Osteoblast (primary cell): ENCODE results near the gene TCP10L. TPM values are rescaled to one million over a fixed set of nuclear protein-coding genes. Genes with fewer than 3 reads are reported as not detected.

Source experiments
- DNase-seq: peaks from one replicate; pipeline ENCODE4 v3.0.0; 2011; ENCODE audit warnings: low spot score, mixed read lengths; ENCODE audit not compliant: insufficient read length; ENCODE audit errors: missing footprints
- H2AFZ ChIP-seq: 2 replicates; pipeline ENCODE4 v1.6.0; 2011; ENCODE audit warnings: mild to moderate bottlenecking, low read length
- H3K27ac ChIP-seq: 2 replicates; pipeline ENCODE4 v1.5.1; 2011; ENCODE audit warnings: mild to moderate bottlenecking, low read depth, low read length, moderate library complexity
- H3K27me3 ChIP-seq: 2 replicates; pipeline ENCODE4 v1.6.0; 2012; ENCODE audit warnings: mild to moderate bottlenecking, control low read depth, inconsistent platforms, low read length, moderate library complexity; ENCODE audit not compliant: insufficient read depth
- H3K36me3 ChIP-seq: 2 replicates; pipeline ENCODE4 v1.5.1; 2011; ENCODE audit warnings: mild to moderate bottlenecking, low read length, control low read depth, moderate library complexity; ENCODE audit not compliant: insufficient read depth
- H3K4me1 ChIP-seq: 2 replicates; pipeline ENCODE4 v1.5.1; 2011; ENCODE audit warnings: mild to moderate bottlenecking, low read length, control low read depth, moderate library complexity; ENCODE audit not compliant: insufficient read depth
- H3K4me2 ChIP-seq: 2 replicates; pipeline ENCODE4 v1.6.0; 2011; ENCODE audit warnings: mild to moderate bottlenecking, low read length; ENCODE audit not compliant: insufficient read depth
- H3K4me3 ChIP-seq: fragments of 200-600 bp; sonication (generic); 3 replicates; pipeline ENCODE4 v1.5.1; 2012; ENCODE audit warnings: mild to moderate bottlenecking, low read length, inconsistent platforms; ENCODE audit not compliant: insufficient read depth
- H3K79me2 ChIP-seq: 2 replicates; pipeline ENCODE4 v1.6.0; 2012; ENCODE audit warnings: mild to moderate bottlenecking, low read length, control low read depth, inconsistent platforms; ENCODE audit not compliant: insufficient read depth
- H3K9me3 ChIP-seq: 2 replicates; pipeline ENCODE4 v1.5.1; 2011; ENCODE audit warnings: low read depth, low read length, control low read depth
- H4K20me1 ChIP-seq: 2 replicates; pipeline ENCODE4 v1.6.0; 2012; ENCODE audit warnings: mild to moderate bottlenecking, low read length, control low read depth; ENCODE audit not compliant: insufficient read depth
- CTCF ChIP-seq: IDR thresholded peaks from 2 replicates; pipeline ENCODE4 v1.5.1; 2011; ENCODE audit warnings: mild to moderate bottlenecking, low read depth, low read length, moderate library complexity; ENCODE audit errors: extremely low read depth
- total RNA-seq: library from RNA; depleted of rRNA; stranded (reverse); fragments of >200 nt; gene quantifications from 2 replicates; pipeline ENCODE4 v1.2.3, GENCODE V29; 2012

TCP10L gene
- total RNA-seq, 1 donor = 0.72 TPM

GRCh38 chr21:32560896-32561295 is 24.4 kb downstream of the TCP10L start:
- Histone ChIP-seq H3K9me3 (no peaks in the 10 kb centered on the region), H3K4me3 (no peak overlapping the region), H3K27me3 (no peaks in the 10 kb centered on the region), H4K20me1 (no peaks in the 10 kb centered on the region), H3K36me3 (no peaks in the 10 kb centered on the region), H3K4me1 (peaks cover 5% of the 10 kb centered on the region), H2AFZ (no peak overlapping the region), H3K4me2 (no peak overlapping the region), H3K79me2 (no peaks in the 10 kb centered on the region), H3K27ac (no peak overlapping the region)
- TF ChIP-seq CTCF = no peak
- DNase-seq = no peak

GRCh38 chr21:32559006-32559610 is 26.2 kb downstream of the TCP10L start:
- Histone ChIP-seq H3K9me3 (no peaks in the 10 kb centered on the region), H3K27ac (no peak overlapping the region), H3K4me2 (no peak overlapping the region), H3K36me3 (no peaks in the 10 kb centered on the region), H3K79me2 (no peaks in the 10 kb centered on the region), H3K27me3 (no peaks in the 10 kb centered on the region), H3K4me3 (no peak overlapping the region), H4K20me1 (no peaks in the 10 kb centered on the region), H2AFZ (no peak overlapping the region), H3K4me1 (no peaks in the 10 kb centered on the region)
- no peak for TF ChIP-seq CTCF
- no peak for DNase-seq

- DNase-seq = no peak
- no peaks in the 10 kb centered on the region for H3K79me2 ChIP-seq
- H3K4me2 ChIP-seq = no peak overlapping the region
- no peak overlapping the region for H3K27ac ChIP-seq
- no peaks in the 10 kb centered on the region for H3K36me3 ChIP-seq
- no peak overlapping the region for H2AFZ ChIP-seq
- TF ChIP-seq CTCF = no peak
- H3K27me3 ChIP-seq = no peaks in the 10 kb centered on the region
- no peaks in the 10 kb centered on the region for H4K20me1 ChIP-seq
- no peaks in the 10 kb centered on the region for H3K4me1 ChIP-seq
- H3K4me3 ChIP-seq = no peak overlapping the region
- no peaks in the 10 kb centered on the region for H3K9me3 ChIP-seq
These were observed 27.2 kb downstream of the TCP10L start for GRCh38 chr21:32558106-32558505.

GRCh38 chr21:32554832-32555638 is 30.3 kb downstream of the TCP10L start:
- no peak for DNase-seq

More at GRCh38 chr21:32554832-32555638, 30.3 kb downstream of the TCP10L start:
- Histone ChIP-seq H3K79me2 (no peaks in the 10 kb centered on the region), H2AFZ (no peak overlapping the region), H4K20me1 (no peaks in the 10 kb centered on the region), H3K9me3 (no peaks in the 10 kb centered on the region), H3K27ac (no peak overlapping the region), H3K36me3 (no peaks in the 10 kb centered on the region), H3K4me2 (no peak overlapping the region), H3K4me1 (peaks cover 4% of the 10 kb centered on the region), H3K27me3 (no peaks in the 10 kb centered on the region), H3K4me3 (no peak overlapping the region)
- no peak for TF ChIP-seq CTCF
